WTC11 (cell line): ENCODE data around the gene FOXP1. TPM values are rescaled to one million over a fixed set of nuclear protein-coding genes. Genes with fewer than 3 reads are reported as not detected.

Experiments
- ATAC-seq: fragments of 200-7000 bp; cut with Tn5 transposase; 2 replicates; pipeline ENCODE4 v1.10.0; 2021; ENCODE audit warnings: mild to moderate bottlenecking, moderate library complexity
- CTCF ChIA-PET: fragments of 300-600 bp; sonication (Branson Sonifier 250); formaldehyde crosslinking; loops from one replicate; lab custom pipeline; 2021; ENCODE audit warnings: antibody characterized with exemption; lab: Charles Lee
- POLR2A ChIA-PET: fragments of 350-600 bp; sonication (Branson Sonifier 250); formaldehyde crosslinking; loops from one replicate; lab custom pipeline; 2021; ENCODE audit warnings: antibody characterized with exemption; lab: Charles Lee
- DNase-seq: peaks from one replicate; pipeline ENCODE4 v3.0.0; 2021; ENCODE audit warnings: low spot score
- H3K27ac Mint-ChIP-seq: 2 replicates; pipeline ENCODE4 v1.8.0; 2021; ENCODE audit warnings: mixed read lengths
- H3K27me3 Mint-ChIP-seq: 2 replicates; pipeline ENCODE4 v1.8.0; 2021; ENCODE audit warnings: low read depth, mild to moderate bottlenecking, moderate library complexity, mixed read lengths
- H3K36me3 Mint-ChIP-seq: 2 replicates; pipeline ENCODE4 v1.8.0; 2021; ENCODE audit warnings: mixed read lengths
- H3K4me1 Mint-ChIP-seq: 2 replicates; pipeline ENCODE4 v1.8.0; 2022; ENCODE audit warnings: mixed read lengths
- H3K4me3 Mint-ChIP-seq: 2 replicates; pipeline ENCODE4 v1.8.0; 2021; ENCODE audit warnings: mild to moderate bottlenecking, moderate library complexity, mixed read lengths
- H3K9me3 Mint-ChIP-seq: 2 replicates; pipeline ENCODE4 v1.8.0; 2021; ENCODE audit warnings: mixed read lengths
- AR ChIP-seq: fragments of 250-450 bp; sonication (Bioruptor Pico); IDR thresholded peaks from 2 replicates; pipeline ENCODE4 v1.9.0; 2021; ENCODE audit warnings: mild to moderate bottlenecking
- ATF3 ChIP-seq: sonication (generic); formaldehyde crosslinking; conservative IDR thresholded peaks from 2 replicates; pipeline ENCODE4 v1.8.1; 2022; ENCODE audit warnings: mild to moderate bottlenecking, missing genetic modification reagents
- ATF6 ChIP-seq: sonication (generic); formaldehyde crosslinking; IDR thresholded peaks from 2 replicates; pipeline ENCODE4 v1.8.1; 2023; ENCODE audit warnings: mild to moderate bottlenecking, missing genetic modification reagents
- CREM ChIP-seq: sonication (generic); formaldehyde crosslinking; IDR thresholded peaks from 2 replicates; pipeline ENCODE4 v1.8.1; 2022; ENCODE audit warnings: mild to moderate bottlenecking, missing genetic modification reagents, moderate library complexity
- E2F1 ChIP-seq: sonication (generic); formaldehyde crosslinking; IDR thresholded peaks from 2 replicates; pipeline ENCODE4 v1.8.0; 2022; ENCODE audit warnings: mild to moderate bottlenecking, missing genetic modification reagents
- E2F4 ChIP-seq: sonication (generic); formaldehyde crosslinking; IDR thresholded peaks from 2 replicates; pipeline ENCODE4 v1.8.1; 2022; ENCODE audit warnings: low read depth, mild to moderate bottlenecking, moderate library complexity, missing genetic modification reagents, borderline replicate concordance
- E2F5 ChIP-seq: sonication (generic); formaldehyde crosslinking; IDR thresholded peaks from 2 replicates; pipeline ENCODE4 v1.8.1; 2022; ENCODE audit warnings: mild to moderate bottlenecking, moderate library complexity, missing genetic modification reagents
- EMX1 ChIP-seq: fragments of 250-450 bp; sonication (Bioruptor Pico); IDR thresholded peaks from 2 replicates; pipeline ENCODE4 v1.8.0; 2021; ENCODE audit warnings: mild to moderate bottlenecking
- ETV6 ChIP-seq: sonication (generic); formaldehyde crosslinking; IDR thresholded peaks from 2 replicates; pipeline ENCODE4 v1.8.1; 2022; ENCODE audit warnings: mild to moderate bottlenecking, missing genetic modification reagents
- FOXK1 ChIP-seq: sonication (generic); formaldehyde crosslinking; IDR thresholded peaks from 2 replicates; pipeline ENCODE4 v1.8.0; 2022; ENCODE audit warnings: mild to moderate bottlenecking, moderate library complexity, missing genetic modification reagents
- NFYB ChIP-seq: sonication (generic); formaldehyde crosslinking; conservative IDR thresholded peaks from 2 replicates; pipeline ENCODE4 v1.8.0; 2022; ENCODE audit warnings: low read depth, missing genetic modification reagents
- NR2C2 ChIP-seq: sonication (generic); formaldehyde crosslinking; IDR thresholded peaks from 2 replicates; pipeline ENCODE4 v1.8.0; 2022; ENCODE audit warnings: mild to moderate bottlenecking, missing genetic modification reagents
- NR3C1 ChIP-seq: sonication (generic); formaldehyde crosslinking; conservative IDR thresholded peaks from 2 replicates; pipeline ENCODE4 v1.8.1; 2023; ENCODE audit warnings: low read depth, mild to moderate bottlenecking, missing genetic modification reagents
- SP1 ChIP-seq: sonication (generic); formaldehyde crosslinking; conservative IDR thresholded peaks from 2 replicates; pipeline ENCODE4 v1.8.1; 2022; ENCODE audit warnings: missing genetic modification reagents
- ZNF121 ChIP-seq: sonication (generic); formaldehyde crosslinking; IDR thresholded peaks from 2 replicates; pipeline ENCODE4 v1.8.0; 2023; ENCODE audit warnings: missing genetic modification reagents
- ZNF532 ChIP-seq: fragments of 250-450 bp; sonication (Bioruptor Pico); IDR thresholded peaks from 2 replicates; pipeline ENCODE4 v1.9.0; 2021; ENCODE audit warnings: mild to moderate bottlenecking, borderline replicate concordance
- ZSCAN18 ChIP-seq: fragments of 250-450 bp; sonication (Bioruptor Pico); IDR thresholded peaks from 2 replicates; pipeline ENCODE4 v2.1.2; 2022; ENCODE audit warnings: mild to moderate bottlenecking, moderate library complexity
- total RNA-seq: library from RNA; stranded (reverse); gene quantifications from 3 replicates; pipeline ENCODE4 v1.2.3, GENCODE V29; 2021

The FOXP1 gene
- total RNA-seq, 1 experiment from 2014 or later = 25.8 TPM

- Mint-ChIP-seq H3K27me3 (no peaks in the 10 kb centered on the region), H3K4me3 (no peak overlapping the region), H3K27ac (no peak overlapping the region), H3K36me3 (peaks cover 16% of the 10 kb centered on the region), H3K9me3 (no peaks in the 10 kb centered on the region), H3K4me1 (peaks cover 37% of the 10 kb centered on the region)
- ATAC-seq (no peak), DNase-seq (no peak)
- ChIA-PET POLR2A (interaction anchor here (0.5 kb wide), 1 partner anchor 329 kb away, joined by 4 read pairs; no protein-coding TSS in a partner anchor), CTCF (no interaction called here)
- TF ChIP-seq ZNF532 (no peak), ZNF121 (CRISPR knock-in tag) (no peak), ATF3 (CRISPR knock-in tag) (no peak), ETV6 (CRISPR knock-in tag) (no peak), SP1 (CRISPR knock-in tag) (no peak), E2F1 (CRISPR knock-in tag) (no peak), NFYB (no peak), E2F5 (CRISPR knock-in tag) (no peak), CREM (CRISPR knock-in tag) (no peak), AR (no peak), NR2C2 (CRISPR knock-in tag) (no peak), ZSCAN18 (CRISPR knock-in tag) (no peak), FOXK1 (CRISPR knock-in tag) (no peak), ATF6 (CRISPR knock-in tag) (no peak), E2F4 (no peak), EMX1 (no peak), NR3C1 (CRISPR knock-in tag) (no peak)
Observed at GRCh38 chr3:70979983-70980645, 603.4 kb downstream of the FOXP1 start.
